ENCODE measurements around the gene AOX1.
"Not testable (repeated sequence)": the region's sequence is repeated elsewhere in the genome, so short reads cannot be mapped to it uniquely, and the experiment has no call there.

The AOX1 gene

GRCh38 chr2:200713704-200714064 is 127.9 kb downstream of the AOX1 start:
- H3K27ac ChIP-seq (ENCODE audit: low read depth, low read length, poor library complexity, severe bottlenecking), result peak overlapping the region; percentile 71
- H3K79me2 ChIP-seq (ENCODE audit: insufficient read depth, low read length), result no peaks in the 10 kb centered on the region
- H3K4me2 ChIP-seq (ENCODE audit: low read length), result peak overlapping the region; percentile 57; the same call in 1 of the 2 replicates
- peaks cover 33% of the 10 kb centered on the region for H3K4me1 ChIP-seq (ENCODE audit: insufficient read depth, low read length, severe bottlenecking)
- H2AFZ ChIP-seq (ENCODE audit: low read length), result no peak overlapping the region
- peak overlapping the region; percentile 51; the same call in 1 of the 2 replicates for H3K9ac ChIP-seq (ENCODE audit: low read length)
- no peaks in the 10 kb centered on the region for H4K20me1 ChIP-seq (ENCODE audit: insufficient read depth, low read length)
- H3K9me3 ChIP-seq (ENCODE audit: low read length), result no peaks in the 10 kb centered on the region
- no peaks in the 10 kb centered on the region for H3K36me3 ChIP-seq (ENCODE audit: insufficient read depth, low read length)
- TF ChIP-seq EZH2 (IDR thresholded peaks at IDR 0.05; ENCODE audit: borderline replicate concordance, low read length), result no peak
- TF ChIP-seq, protein P1, sequence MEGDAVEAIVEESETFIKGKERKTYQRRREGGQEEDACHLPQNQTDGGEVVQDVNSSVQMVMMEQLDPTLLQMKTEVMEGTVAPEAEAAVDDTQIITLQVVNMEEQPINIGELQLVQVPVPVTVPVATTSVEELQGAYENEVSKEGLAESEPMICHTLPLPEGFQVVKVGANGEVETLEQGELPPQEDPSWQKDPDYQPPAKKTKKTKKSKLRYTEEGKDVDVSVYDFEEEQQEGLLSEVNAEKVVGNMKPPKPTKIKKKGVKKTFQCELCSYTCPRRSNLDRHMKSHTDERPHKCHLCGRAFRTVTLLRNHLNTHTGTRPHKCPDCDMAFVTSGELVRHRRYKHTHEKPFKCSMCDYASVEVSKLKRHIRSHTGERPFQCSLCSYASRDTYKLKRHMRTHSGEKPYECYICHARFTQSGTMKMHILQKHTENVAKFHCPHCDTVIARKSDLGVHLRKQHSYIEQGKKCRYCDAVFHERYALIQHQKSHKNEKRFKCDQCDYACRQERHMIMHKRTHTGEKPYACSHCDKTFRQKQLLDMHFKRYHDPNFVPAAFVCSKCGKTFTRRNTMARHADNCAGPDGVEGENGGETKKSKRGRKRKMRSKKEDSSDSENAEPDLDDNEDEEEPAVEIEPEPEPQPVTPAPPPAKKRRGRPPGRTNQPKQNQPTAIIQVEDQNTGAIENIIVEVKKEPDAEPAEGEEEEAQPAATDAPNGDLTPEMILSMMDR (IDR thresholded peaks at IDR 0.05; ENCODE audit: low read length), result no peak
- no peaks in the 10 kb centered on the region for H3K9me2 ChIP-seq (ENCODE audit: low read depth, low read length)
- peak overlapping the region; percentile 43 for H3K4me3 ChIP-seq (ENCODE audit: low read depth, low read length, poor library complexity, severe bottlenecking)
- no peaks in the 10 kb centered on the region for H3K27me3 ChIP-seq (ENCODE audit: insufficient read depth, low read length)
- no peaks in the 10 kb centered on the region for H3F3A ChIP-seq (ENCODE audit: insufficient read depth, low read length)

- not testable (repeated sequence) for H4K20me1 ChIP-seq (ENCODE audit: insufficient read depth, low read length); H3K36me3 ChIP-seq (ENCODE audit: insufficient read depth, low read length); H3F3A ChIP-seq (ENCODE audit: insufficient read depth, low read length); H3K9me2 ChIP-seq (ENCODE audit: low read depth, low read length); H3K27me3 ChIP-seq (ENCODE audit: insufficient read depth, low read length); H3K4me2 ChIP-seq (ENCODE audit: low read length); H2AFZ ChIP-seq (ENCODE audit: low read length); H3K9me3 ChIP-seq (ENCODE audit: low read length); H3K4me3 ChIP-seq (ENCODE audit: low read depth, low read length, poor library complexity, severe bottlenecking); H3K27ac ChIP-seq (ENCODE audit: low read depth, low read length, poor library complexity, severe bottlenecking); H3K79me2 ChIP-seq (ENCODE audit: insufficient read depth, low read length); H3K9ac ChIP-seq (ENCODE audit: low read length)
- peaks cover 22% of the 10 kb centered on the region for H3K4me1 ChIP-seq (ENCODE audit: insufficient read depth, low read length, severe bottlenecking)
Observed at GRCh38 chr2:200715014-200715413, 129.2 kb downstream of the AOX1 start.

DNA sequence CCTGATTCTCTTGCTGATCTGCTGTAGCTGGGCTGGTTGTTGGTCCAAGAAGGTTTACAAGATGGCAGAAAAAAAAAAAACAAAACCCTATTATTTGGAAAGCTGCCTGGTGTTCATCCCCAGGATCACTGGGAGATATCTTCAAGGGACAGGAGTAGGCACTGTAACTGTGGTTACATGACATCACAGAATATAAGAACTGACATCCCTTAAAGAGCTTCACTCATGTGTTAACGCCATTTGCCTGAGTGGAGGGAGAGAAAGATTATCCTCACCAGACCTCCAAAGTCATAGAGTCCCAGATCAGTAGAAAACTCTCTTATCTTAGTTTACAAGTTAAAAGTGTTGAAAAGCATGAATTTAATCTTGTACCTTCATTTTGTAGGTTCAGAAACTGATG is 130.6 kb downstream of the AOX1 start:
- Histone ChIP-seq H3K9me3 (ENCODE audit: low read length) (no peaks in the 10 kb centered on the region; the same call in 1 of the 2 replicates), H3K9me2 (ENCODE audit: low read depth, low read length) (no peaks in the 10 kb centered on the region), H2AFZ (ENCODE audit: low read length) (no peak overlapping the region), H3K79me2 (ENCODE audit: insufficient read depth, low read length) (no peaks in the 10 kb centered on the region), H4K20me1 (ENCODE audit: insufficient read depth, low read length) (no peaks in the 10 kb centered on the region), H3K9ac (ENCODE audit: low read length) (no peak overlapping the region), H3K27me3 (ENCODE audit: insufficient read depth, low read length) (no peaks in the 10 kb centered on the region), H3K27ac (ENCODE audit: low read depth, low read length, poor library complexity, severe bottlenecking) (no peak overlapping the region), H3K36me3 (ENCODE audit: insufficient read depth, low read length) (no peaks in the 10 kb centered on the region), H3K4me2 (ENCODE audit: low read length) (no peak overlapping the region), H3K4me1 (ENCODE audit: insufficient read depth, low read length, severe bottlenecking) (peaks cover 22% of the 10 kb centered on the region), H3F3A (ENCODE audit: insufficient read depth, low read length) (no peaks in the 10 kb centered on the region), H3K4me3 (ENCODE audit: low read depth, low read length, poor library complexity, severe bottlenecking) (no peak overlapping the region)
- TF ChIP-seq, protein P1 (IDR thresholded peaks at IDR 0.05; ENCODE audit: low read length), result no peak
- no peak for TF ChIP-seq EZH2 (IDR thresholded peaks at IDR 0.05; ENCODE audit: borderline replicate concordance, low read length)

Data from OCI-LY1 (cell line).